Thyroid gland (tissue), 4 donors: Measurements from ENCODE around the gene FES. TPM values are rescaled to one million over a fixed set of nuclear protein-coding genes. Genes with fewer than 3 reads are reported as not detected.
"Not testable (repeated sequence)": the region's sequence is repeated elsewhere in the genome, so short reads cannot be mapped to it uniquely, and the experiment has no call there.

Experiments
- DNase-seq, 2 donors: peaks; one replicate each; pipeline ENCODE4 v3.0.0-alpha.2; 2019
- H3K27ac ChIP-seq, 3 donors: fragments of 200-600 bp; sonication (generic); 1 replicate in 2 of 3; 2 replicates in 1 of 3; pipeline ENCODE4 v1.5.1; 2016 to 2019; ENCODE audit warnings: mild to moderate bottlenecking in 1 of 3, moderate library complexity in 1 of 3
- H3K27me3 ChIP-seq: fragments of 200-600 bp; sonication (generic); one replicate; pipeline ENCODE4 v1.5.1; 2019
- H3K36me3 ChIP-seq, 2 donors: fragments of 200-600 bp; sonication (generic); one replicate each; pipeline ENCODE4 v1.5.1; 2016 to 2019
- H3K4me1 ChIP-seq, 2 donors: fragments of 200-600 bp; sonication (generic); one replicate each; pipeline ENCODE4 v1.5.1; 2017 to 2019
- H3K4me3 ChIP-seq, 3 donors: fragments of 200-600 bp; sonication (generic); replicated peaks in 1 of 3; 1 replicate in 2 of 3; 2 replicates in 1 of 3; pipeline ENCODE4 v1.5.1; 2016; ENCODE audit warnings: mild to moderate bottlenecking in 1 of 3
- H3K9me3 ChIP-seq: fragments of 200-600 bp; sonication (generic); one replicate; pipeline ENCODE4 v1.5.1; 2017
- POLR2A ChIP-seq, 2 donors: fragments of 450-650 bp; IDR thresholded peaks; one replicate each; pipeline ENCODE4 v1.6.1; 2017; ENCODE audit warnings: antibody characterized with exemption in 2 of 2, mild to moderate bottlenecking in 2 of 2, moderate library complexity in 1 of 2
- WGBS, 2 donors: methylation state at CpG; one replicate each; pipeline ENCODE4 v1.1.5; 2017; 5-methylcytosine and 5-hydroxymethylcytosine counted together
- intact Hi-C: fragments of 100-400 bp; cut with DNase I; formaldehyde crosslinking; loops from one replicate; pipeline ENCODE4 v1.15.1; 2023
- total RNA-seq, 4 donors: library from RNA; depleted of rRNA; stranded (reverse); fragments of >200 nt; gene quantifications; one replicate each; pipeline ENCODE4 v1.2.3, GENCODE V29; 2016
- TF ChIP-seq, protein P1 (sequence below), 6 experiments: fragments of 200-600 bp in 3 of 6; fragments of 450-650 bp in 3 of 6; sonication (generic) in 3 of 6; IDR thresholded peaks; one replicate each; pipeline ENCODE4 v1.5.1; 2016 to 2019; ENCODE audit warnings: antibody characterized with exemption in 6 of 6, mild to moderate bottlenecking in 2 of 6, inconsistent platforms in 1 of 6, moderate library complexity in 1 of 6

FES gene
- total RNA-seq, 4 donors from 2014 or later = 34.1 to 44.5 (median 36.0) TPM

DNA sequence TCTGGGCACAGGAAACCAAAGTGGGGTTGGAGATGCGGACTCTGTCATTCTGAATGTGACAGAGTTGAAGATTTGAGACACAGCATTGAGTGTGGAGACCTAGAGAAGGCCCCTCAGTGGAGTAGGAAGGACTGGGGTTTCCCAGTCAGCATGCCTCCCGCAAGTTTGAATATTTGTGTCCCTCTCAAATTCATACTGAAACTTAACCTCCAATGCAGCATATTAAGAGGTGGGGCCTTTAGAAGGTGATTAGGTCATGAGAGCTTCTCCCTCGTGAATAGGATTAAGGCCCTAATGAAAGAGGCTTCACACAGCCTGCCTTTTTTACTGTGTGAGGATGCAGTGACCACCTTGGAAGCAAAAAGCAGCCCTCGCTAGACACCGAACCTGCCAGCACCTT, 40.1 kb downstream of the FES start:
- intact Hi-C loops = no loop called here
- WGBS, 2 donors = 82 to 88% methylated on average over 5 of the region's 5 CpGs

GRCh38 chr15:90926766-90927165, 42.5 kb downstream of the FES start:
- H3K27me3 ChIP-seq, H3K27ac ChIP-seq, H3K4me3 ChIP-seq, H3K36me3 ChIP-seq, DNase-seq, H3K9me3 ChIP-seq, intact Hi-C loops: not testable (repeated sequence)
- peaks cover 9 to 15% of the 10 kb centered on the region in 2 donors for H3K4me1 ChIP-seq
- WGBS, 2 donors = 92 to 94% methylated on average over 10 of the region's 10 CpGs

More for the DNA sequence above, 40.1 kb downstream of the FES start:
- peaks cover 21 to 23% of the 10 kb centered on the region in 2 donors for H3K36me3 ChIP-seq
- H3K27me3 ChIP-seq = no peaks in the 10 kb centered on the region
- no peak for TF ChIP-seq POLR2A (IDR thresholded peaks at IDR 0.05)
- TF ChIP-seq, protein P1, sequence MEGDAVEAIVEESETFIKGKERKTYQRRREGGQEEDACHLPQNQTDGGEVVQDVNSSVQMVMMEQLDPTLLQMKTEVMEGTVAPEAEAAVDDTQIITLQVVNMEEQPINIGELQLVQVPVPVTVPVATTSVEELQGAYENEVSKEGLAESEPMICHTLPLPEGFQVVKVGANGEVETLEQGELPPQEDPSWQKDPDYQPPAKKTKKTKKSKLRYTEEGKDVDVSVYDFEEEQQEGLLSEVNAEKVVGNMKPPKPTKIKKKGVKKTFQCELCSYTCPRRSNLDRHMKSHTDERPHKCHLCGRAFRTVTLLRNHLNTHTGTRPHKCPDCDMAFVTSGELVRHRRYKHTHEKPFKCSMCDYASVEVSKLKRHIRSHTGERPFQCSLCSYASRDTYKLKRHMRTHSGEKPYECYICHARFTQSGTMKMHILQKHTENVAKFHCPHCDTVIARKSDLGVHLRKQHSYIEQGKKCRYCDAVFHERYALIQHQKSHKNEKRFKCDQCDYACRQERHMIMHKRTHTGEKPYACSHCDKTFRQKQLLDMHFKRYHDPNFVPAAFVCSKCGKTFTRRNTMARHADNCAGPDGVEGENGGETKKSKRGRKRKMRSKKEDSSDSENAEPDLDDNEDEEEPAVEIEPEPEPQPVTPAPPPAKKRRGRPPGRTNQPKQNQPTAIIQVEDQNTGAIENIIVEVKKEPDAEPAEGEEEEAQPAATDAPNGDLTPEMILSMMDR (IDR thresholded peaks at IDR 0.05) = no peak
- no peak for DNase-seq
- no peak overlapping the region for H3K4me3 ChIP-seq
- no peaks in the 10 kb centered on the region for H3K9me3 ChIP-seq
- no peak overlapping the region for H3K27ac ChIP-seq
- no peaks in the 10 kb centered on the region for H3K4me1 ChIP-seq

GRCh38 chr15:90928106-90928505, 43.8 kb downstream of the FES start:
- H3K4me3 ChIP-seq, H3K9me3 ChIP-seq, H3K27me3 ChIP-seq, H3K36me3 ChIP-seq, intact Hi-C loops, H3K27ac ChIP-seq, DNase-seq: not testable (repeated sequence)
- peaks cover 9 to 23% of the 10 kb centered on the region in 2 donors for H3K4me1 ChIP-seq
- 94 to 95% methylated on average over 7 of the region's 7 CpGs for WGBS, 2 donors

DNA sequence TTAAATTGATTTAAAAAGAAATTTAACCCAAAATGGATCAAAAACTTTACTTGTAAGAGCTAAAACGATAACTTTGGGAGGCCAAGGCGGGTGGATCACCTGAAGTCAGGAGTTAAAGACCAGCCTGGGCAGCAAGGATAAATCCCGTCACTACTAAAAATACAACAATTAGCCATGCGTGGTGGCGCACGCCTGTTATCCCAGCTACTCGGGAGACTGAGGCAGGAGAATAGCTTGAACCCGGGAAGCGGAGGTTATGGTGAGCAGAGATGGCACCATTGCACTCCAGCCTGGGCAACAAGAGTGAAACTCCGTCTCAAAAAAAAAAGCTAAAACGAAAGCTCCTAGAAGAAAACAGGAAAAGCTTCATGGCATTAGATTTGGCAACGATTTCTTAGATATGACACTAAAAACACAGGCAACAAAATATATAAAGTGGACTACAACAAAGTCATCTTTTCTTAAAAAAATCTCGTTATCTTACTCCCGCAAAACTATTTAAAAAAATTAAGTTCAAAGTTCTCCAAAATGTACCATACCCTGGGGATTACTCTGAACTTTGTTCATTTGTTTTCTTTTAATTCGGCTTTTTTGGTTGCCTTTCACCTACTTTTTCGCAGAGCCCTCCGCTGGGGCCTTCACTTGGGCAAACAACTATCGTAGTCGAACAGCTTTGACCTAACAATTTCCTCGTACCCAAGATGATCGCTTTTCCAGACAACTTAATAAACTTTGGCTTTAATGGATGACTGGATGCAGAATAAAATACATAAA, 45.1 kb downstream of the FES start:
- Histone ChIP-seq H3K36me3 (no peaks in the 10 kb centered on the region), H3K27ac (peak overlapping the region; percentile 86 to 97 (median 93)), H3K4me3 (peak overlapping the region in 2 of 3 donors; percentile 61 to 81), H3K9me3 (no peaks in the 10 kb centered on the region), H3K4me1 (peaks cover 15 to 31% of the 10 kb centered on the region in 2 donors), H3K27me3 (no peaks in the 10 kb centered on the region)
- WGBS, 2 donors = 50 to 52% methylated on average over 21 of the region's 21 CpGs
- DNase-seq = no peak
- intact Hi-C loops = no loop called here
- TF ChIP-seq POLR2A (IDR thresholded peaks at IDR 0.05) = no peak
- TF ChIP-seq, protein P1 (IDR thresholded peaks at IDR 0.05) = no peak

DNA sequence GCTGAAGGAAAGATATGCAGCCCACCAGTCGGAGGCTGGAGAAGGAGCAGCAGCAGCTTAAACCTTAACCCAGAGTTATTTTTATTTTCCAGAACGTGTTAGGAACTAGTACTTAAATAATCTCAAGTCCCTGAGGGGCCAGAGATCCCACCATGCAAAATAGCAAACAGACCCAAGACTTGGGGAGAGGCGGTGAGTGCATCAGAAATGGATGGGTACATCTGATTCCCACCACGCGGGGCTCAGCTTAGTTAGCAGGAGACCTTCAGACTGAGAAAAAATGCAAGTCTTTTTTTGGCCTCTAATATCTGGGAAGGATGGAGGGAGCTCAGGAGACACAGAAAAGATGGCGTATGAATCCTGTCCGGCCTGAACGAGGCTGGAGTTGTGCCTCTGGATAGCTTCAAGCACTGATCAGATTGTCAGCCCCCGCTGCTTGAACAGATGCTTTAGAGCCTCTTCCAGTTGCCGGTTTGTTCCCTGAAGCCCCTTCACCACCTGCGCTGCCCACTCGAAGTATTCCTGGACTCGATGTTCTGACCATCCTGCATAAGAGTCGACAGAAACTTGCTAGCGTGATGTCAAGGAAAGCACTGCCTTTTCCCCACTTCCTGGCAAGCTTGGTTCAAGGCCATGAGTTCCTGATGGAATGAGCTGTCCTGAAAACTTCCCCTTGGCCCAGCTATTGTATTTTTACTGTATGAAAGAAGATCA, 46.7 kb downstream of the FES start:
- 67 to 79% methylated on average over 15 of the region's 15 CpGs for WGBS, 2 donors
- TF ChIP-seq, protein P1 (IDR thresholded peaks at IDR 0.05) = no peak
- TF ChIP-seq POLR2A (IDR thresholded peaks at IDR 0.05) = no peak
- H3K27me3 ChIP-seq = no peaks in the 10 kb centered on the region
- intact Hi-C loops = no loop called here
- peak overlapping the region; percentile 86 to 97 (median 93) for H3K27ac ChIP-seq
- H3K36me3 ChIP-seq = no peaks in the 10 kb centered on the region
- H3K9me3 ChIP-seq = no peaks in the 10 kb centered on the region
- no peak for DNase-seq
- H3K4me3 ChIP-seq = peak overlapping the region in 1 of 3 donors; percentile 85
- H3K4me1 ChIP-seq = peaks cover 22 to 40% of the 10 kb centered on the region in 2 donors

GRCh38 chr15:90931575-90931827, 47.2 kb downstream of the FES start:
- intact Hi-C loops = no loop called here
- no peaks in the 10 kb centered on the region for H3K36me3 ChIP-seq
- peaks cover 23 to 45% of the 10 kb centered on the region in 2 donors for H3K4me1 ChIP-seq
- H3K9me3 ChIP-seq = no peaks in the 10 kb centered on the region
- peak overlapping the region in 2 of 3 donors; percentile 0 to 85 for H3K4me3 ChIP-seq
- 18 to 28% methylated on average over 6 of the region's 6 CpGs for WGBS, 2 donors
- H3K27me3 ChIP-seq = no peaks in the 10 kb centered on the region
- peak overlapping the region; percentile 68 to 97 (median 86) for H3K27ac ChIP-seq
- TF ChIP-seq, protein P1 (IDR thresholded peaks at IDR 0.05) = no peak
- no peak for TF ChIP-seq POLR2A (IDR thresholded peaks at IDR 0.05)
- DNase-seq = no peak
